H1 (cell line): ENCODE measurements around the gene TMEM176B. TPM values are rescaled to one million over a fixed set of nuclear protein-coding genes. Genes with fewer than 3 reads are reported as not detected.

ENCODE experiments used
- CTCF ChIA-PET: fragments of 300-600 bp; sonication (Branson Sonifier 250); formaldehyde crosslinking; loops from one replicate; lab custom pipeline; 2021; ENCODE audit not compliant: partially characterized antibody; lab: Charles Lee
- POLR2A ChIA-PET: fragments of 300-600 bp; sonication (Branson Sonifier 250); formaldehyde crosslinking; loops from one replicate; lab custom pipeline; 2021; ENCODE audit warnings: inconsistent platforms; ENCODE audit not compliant: partially characterized antibody; lab: Charles Lee
- DNase-seq, 2 experiments: peaks; one replicate each; pipeline versions ENCODE4 v3.0.0 to v3.0.0-alpha.2; 2010 to 2022; ENCODE audit warnings: low spot score in 2 of 2, low read depth in 1 of 2, mixed read lengths in 1 of 2
- FAIRE-seq: peaks from 2 replicates; lab custom pipeline; 2011; peaks lifted over from hg19 to GRCh38; lab: Jason Lieb, UNC
- H2AFZ ChIP-seq: 2 replicates; pipeline ENCODE4 v1.8.1; 2012; ENCODE audit warnings: low read length, inconsistent platforms
- H2AK5ac ChIP-seq: 2 replicates; pipeline ENCODE4 v1.6.1; 2013; ENCODE audit warnings: low read depth, low read length
- H2BK120ac ChIP-seq: replicated peaks from 2 replicates; pipeline ENCODE3; 2013; ENCODE audit warnings: low read depth, low read length, inconsistent platforms
- H2BK12ac ChIP-seq: 2 replicates; pipeline ENCODE4 v1.6.1; 2013; ENCODE audit warnings: low read depth, low read length
- H2BK15ac ChIP-seq: 2 replicates; pipeline ENCODE4 v1.6.1; 2013; ENCODE audit warnings: low read length
- H2BK20ac ChIP-seq: 2 replicates; pipeline ENCODE4 v1.6.1; 2013; ENCODE audit warnings: low read length
- H2BK5ac ChIP-seq: 2 replicates; pipeline ENCODE4 v1.6.1; 2013; ENCODE audit warnings: low read depth, low read length
- H3K14ac ChIP-seq: 2 replicates; pipeline ENCODE4 v1.6.1; 2013; ENCODE audit warnings: inconsistent platforms; ENCODE audit not compliant: insufficient read length
- H3K18ac ChIP-seq: 2 replicates; pipeline ENCODE4 v1.6.1; 2013; ENCODE audit warnings: low read length; ENCODE audit errors: extremely low read depth
- H3K23ac ChIP-seq: 2 replicates; pipeline ENCODE4 v1.6.1; 2013; ENCODE audit warnings: inconsistent platforms; ENCODE audit not compliant: insufficient read length
- H3K23me2 ChIP-seq: 2 replicates; pipeline ENCODE4 v1.6.1; 2013; ENCODE audit warnings: low read depth, low read length
- H3K27ac ChIP-seq: 2 replicates; pipeline ENCODE4 v1.6.1; 2011; ENCODE audit warnings: low read depth, low read length, inconsistent platforms
- H3K27me3 ChIP-seq, 4 experiments: replicated peaks in 1 of 4; 1 replicate in 1 of 4; 2 replicates in 3 of 4; pipeline versions ENCODE4 v1.6.1 to v1.8.1; 2011 to 2013; ENCODE audit warnings: low read length in 3 of 4, mild to moderate bottlenecking in 3 of 4, inconsistent platforms in 2 of 4, mixed read lengths in 2 of 4, moderate library complexity in 1 of 4; ENCODE audit not compliant: control insufficient read depth in 3 of 4, insufficient read depth in 3 of 4; ENCODE audit errors: extremely low read depth in 1 of 4
- H3K36me3 ChIP-seq, 4 experiments: 2 replicates each; pipeline versions ENCODE4 v1.6.1 to v1.8.1; 2011 to 2013; ENCODE audit warnings: mild to moderate bottlenecking in 4 of 4, low read length in 3 of 4, moderate library complexity in 2 of 4, control low read depth in 1 of 4, inconsistent platforms in 1 of 4; ENCODE audit not compliant: insufficient read depth in 4 of 4, control insufficient read depth in 2 of 4
- H3K4ac ChIP-seq: replicated peaks from 2 replicates; pipeline ENCODE3; 2013; ENCODE audit warnings: low read length, low read depth, mixed read lengths, inconsistent platforms; ENCODE audit not compliant: insufficient read length
- H3K4me1 ChIP-seq, 4 experiments: replicated peaks in 1 of 4; 1 replicate in 1 of 4; 2 replicates in 3 of 4; pipeline versions ENCODE4 v1.6.1 to v1.8.1; 2011 to 2013; ENCODE audit warnings: low read length in 3 of 4, inconsistent platforms in 2 of 4, mixed read lengths in 1 of 4; ENCODE audit not compliant: insufficient read depth in 4 of 4, control insufficient read depth in 3 of 4
- H3K4me2 ChIP-seq, 2 experiments: 2 replicates each; pipeline versions ENCODE4 v1.6.1 to v1.8.1; 2011 to 2013; ENCODE audit warnings: low read depth in 2 of 2, low read length in 2 of 2, control low read depth in 1 of 2, inconsistent platforms in 1 of 2, mild to moderate bottlenecking in 1 of 2; ENCODE audit not compliant: insufficient read depth in 1 of 2
- H3K4me3 ChIP-seq, 4 experiments: fragments of 200-600, 300-600 bp in 1 of 4; sonication (generic), shearing (Covaris generic), sonication (Bioruptor Twin) in 1 of 4; 2 replicates each; pipeline versions ENCODE4 v1.5.1 to v1.8.1; 2011 to 2016; ENCODE audit warnings: low read length in 4 of 4, low read depth in 3 of 4, control low read depth in 2 of 4, inconsistent platforms in 2 of 4, mild to moderate bottlenecking in 2 of 4, mixed read lengths in 1 of 4, moderate library complexity in 1 of 4; ENCODE audit not compliant: insufficient read depth in 2 of 4; ENCODE audit errors: extremely low read depth in 1 of 4
- H3K56ac ChIP-seq: replicated peaks from 2 replicates; pipeline ENCODE3; 2013; ENCODE audit warnings: low read depth, mild to moderate bottlenecking, mixed read lengths, low read length, inconsistent platforms; ENCODE audit not compliant: insufficient read length
- H3K79me1 ChIP-seq: 2 replicates; pipeline ENCODE4 v1.6.1; 2013; ENCODE audit warnings: low read depth, low read length, control low read depth
- H3K79me2 ChIP-seq, 2 experiments: 2 replicates each; pipeline versions ENCODE4 v1.6.1 to v1.8.1; 2012 to 2013; ENCODE audit warnings: low read length in 2 of 2, mild to moderate bottlenecking in 2 of 2, inconsistent platforms in 1 of 2; ENCODE audit not compliant: insufficient read depth in 2 of 2, control insufficient read depth in 1 of 2
- H3K9ac ChIP-seq, 4 experiments: replicated peaks in 1 of 4; 1 replicate in 1 of 4; 2 replicates in 3 of 4; pipeline versions ENCODE4 v1.6.1 to v1.8.1; 2011 to 2013; ENCODE audit warnings: low read depth in 3 of 4, low read length in 3 of 4, control low read depth in 2 of 4, mild to moderate bottlenecking in 2 of 4, moderate library complexity in 2 of 4, inconsistent platforms in 1 of 4; ENCODE audit errors: extremely low read depth in 1 of 4
- H3K9me3 ChIP-seq, 2 experiments: 2 replicates each; pipeline versions ENCODE4 v1.6.1 to v1.8.1; 2012 to 2013; ENCODE audit warnings: mild to moderate bottlenecking in 2 of 2, moderate library complexity in 2 of 2, control low read depth in 1 of 2, inconsistent platforms in 1 of 2, low read depth in 1 of 2, low read length in 1 of 2, mixed read lengths in 1 of 2; ENCODE audit not compliant: insufficient read depth in 2 of 2
- H4K20me1 ChIP-seq, 2 experiments: replicated peaks in 1 of 2; 2 replicates each; pipeline versions ENCODE3 to v1.8.1; 2011 to 2013; ENCODE audit warnings: inconsistent platforms in 2 of 2, low read length in 2 of 2, mild to moderate bottlenecking in 1 of 2; ENCODE audit not compliant: insufficient read depth in 2 of 2, control insufficient read depth in 1 of 2
- H4K5ac ChIP-seq: 2 replicates; pipeline ENCODE4 v1.6.1; 2013; ENCODE audit warnings: low read length, low read depth, mixed read lengths, inconsistent platforms; ENCODE audit not compliant: insufficient read length
- H4K8ac ChIP-seq: 2 replicates; pipeline ENCODE4 v1.8.0; 2013; ENCODE audit warnings: mild to moderate bottlenecking, moderate library complexity, low read length, inconsistent platforms; ENCODE audit not compliant: insufficient read depth; ENCODE audit errors: extremely low read depth
- H4K91ac ChIP-seq: replicated peaks from 2 replicates; pipeline ENCODE3; 2013; ENCODE audit warnings: low read length, mixed read lengths, inconsistent platforms; ENCODE audit not compliant: insufficient read length
- RFX5 ChIP-seq: IDR thresholded peaks from 2 replicates; pipeline ENCODE4 v1.6.1; 2011; ENCODE audit warnings: low read depth, low read length, improper control_type of control experiment, borderline replicate concordance
- SP1 ChIP-seq: IDR thresholded peaks from 2 replicates; pipeline ENCODE4 v1.6.1; 2011; ENCODE audit warnings: low read depth, low read length
- SP2 ChIP-seq: IDR thresholded peaks from 2 replicates; pipeline ENCODE4 v1.6.1; 2012; ENCODE audit warnings: mild to moderate bottlenecking, low read length, inconsistent platforms
- SRF ChIP-seq: IDR thresholded peaks from 2 replicates; pipeline ENCODE4 v1.6.1; 2011; ENCODE audit warnings: mild to moderate bottlenecking, low read depth, low read length, moderate library complexity
- WGBS, 2 experiments: shearing (Covaris generic) in 1 of 2; methylation state at CpG; one replicate each; pipeline versions ENCODE4 v1.1.6 to v1.1.7; 2013 to 2015; ENCODE audit warnings: low lambda C conversion rate in 2 of 2, mixed read lengths in 2 of 2, inconsistent platforms in 1 of 2, low coverage in 1 of 2, missing lambda C conversion rate in 1 of 2; ENCODE audit not compliant: insufficient replicate concordance in 2 of 2, insufficient coverage in 1 of 2, insufficient read length in 1 of 2; ENCODE audit errors: extremely low coverage in 1 of 2, missing lambda C conversion rate in 1 of 2; 5-methylcytosine and 5-hydroxymethylcytosine counted together
- polyA plus RNA-seq, 7 experiments: library from polyadenylated mRNA; depleted of rRNA in 3 of 7; stranded (reverse) in 5 of 7; unstranded in 2 of 7; fragments of >200 nt in 5 of 7; fragments of 200-250 nt in 2 of 7; gene quantifications; 1 replicate in 5 of 7; 2 replicates in 1 of 7; 4 replicates in 1 of 7; pipeline versions ENCODE4 v1.2.1 to v1.2.3, GENCODE V29; 2011 to 2013; ENCODE audit warnings: missing spikeins in 2 of 7, mixed read lengths in 2 of 7
- total RNA-seq: library from RNA; stranded (reverse); fragmentation: NEBNext Ultra II Directional; extraction: Animal tissue kit (Norgen Biotek cat#: 25700); gene quantifications from 2 replicates; pipeline ENCODE4 v1.2.1, GENCODE V29; 2021

TMEM176B gene
- total and polyA plus RNA-seq, 2 of the 8 experiments (the other 6 are each of a cell fraction or from before 2014, with no cell fraction given) = 1.2 to 2.1 TPM

GRCh38 chr7:150824379-150825177, 24.4 kb upstream of the TMEM176B start:
- Histone ChIP-seq H3K18ac (no peak overlapping the region), H2BK5ac (no peak overlapping the region), H3K23me2 (no peaks in the 10 kb centered on the region), H2BK15ac (no peak overlapping the region), H3K9ac (no peak overlapping the region), H3K27ac (no peak overlapping the region), H3K79me1 (no peaks in the 10 kb centered on the region; the same call in 1 of the 2 replicates)
- no peak for FAIRE-seq
- no peak for TF ChIP-seq SRF
- TF ChIP-seq SP2 = 0 out of 2 replicates have a peak, but pooled peaks have one; percentile 14
- no peak for TF ChIP-seq RFX5
- peak; percentile 74; the same call in 1 of the 2 replicates for TF ChIP-seq SP1
- TF ChIP-seq, all 59 proteins: peak for 2
- Histone ChIP-seq H3K36me3 (no peaks in the 10 kb centered on the region), H2BK120ac (no peak overlapping the region), H2AFZ (no peak overlapping the region), H3K56ac (no peak overlapping the region), H3K23ac (no peak overlapping the region), H3K27me3 (no peaks in the 10 kb centered on the region; a peak in 2 of 7 replicates), H3K4ac (no peak overlapping the region), H3K4me3 (no peak overlapping the region), H3K4me2 (no peak overlapping the region), H4K8ac (0 out of 2 replicates have a peak overlapping the region, but pooled peaks have one; percentile 29), H2BK12ac (no peak overlapping the region), H4K5ac (no peak overlapping the region), H2BK20ac (no peak overlapping the region), H3K9me3 (no peaks in the 10 kb centered on the region; a peak in 1 of 4 replicates), H3K4me1 (peaks cover 0 to 7% (median 0%) of the 10 kb centered on the region in 4 experiments; a peak in 3 of 7 replicates), H4K91ac (no peak overlapping the region), H3K79me2 (no peaks in the 10 kb centered on the region), H3K14ac (no peak overlapping the region), H2AK5ac (no peak overlapping the region), H4K20me1 (no peaks in the 10 kb centered on the region)
- 91% methylated on average over 17 of the region's 20 CpGs; no CpG with 5 or more reads in 1 of the 2 experiments for WGBS, 2 experiments
- ChIA-PET CTCF (interaction anchor here (1.2 to 1.9 kb wide), 2 partner anchors 21 to 53 kb away, joined by 3 to 9 read pairs; no protein-coding TSS in a partner anchor), POLR2A (no interaction called here)
- DNase-seq = no peak
